HG02970 (cell line): ENCODE data around the gene LILRB4.
"Not testable (repeated sequence)": the region's sequence is repeated elsewhere in the genome, so short reads cannot be mapped to it uniquely, and the experiment has no call there.

Source experiments
- ATAC-seq: cut with Tn5 transposase; IDR thresholded peaks from one replicate; pipeline ENCODE4 v1.9.1; 2021; ENCODE audit warnings: mild to moderate bottlenecking, moderate library complexity, moderate number of reproducible peaks; ENCODE audit not compliant: unreplicated experiment, low FRiP score

The LILRB4 gene

DNA sequence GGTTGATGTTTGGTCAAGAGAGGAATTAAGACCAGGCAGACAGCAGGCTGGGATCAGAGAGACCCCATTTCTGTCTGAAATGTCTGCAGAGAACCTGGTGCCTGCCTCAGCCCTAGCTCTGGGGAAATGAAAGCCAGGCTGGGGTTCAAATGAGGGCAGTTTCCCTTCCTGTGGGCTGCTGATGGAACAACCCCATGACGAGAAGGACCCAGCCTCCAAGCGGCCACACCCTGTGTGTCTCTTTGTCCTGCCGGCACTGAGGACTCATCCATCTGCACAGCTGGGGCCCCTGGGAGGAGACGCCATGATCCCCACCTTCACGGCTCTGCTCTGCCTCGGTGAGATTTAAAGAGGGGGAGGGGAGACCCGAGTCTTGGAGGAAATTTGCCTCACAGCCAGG is at the start of gene LILRB4:
Gene LILRB4, plus strand, starts transcription at position 256 of the 400 bp plus-strand sequence. Its CDS starts 49 bp downstream, at position 305.
- ATAC-seq, result no peak

- ATAC-seq, result no peak
Measured at GRCh38 chr19:54614726-54615125, 48.1 kb upstream of the LILRB4 start.

GRCh38 chr19:54616057-54616456 is 46.7 kb upstream of the LILRB4 start:
- ATAC-seq, result no peak

- peak; percentile 79 for ATAC-seq
Measured at GRCh38 chr19:54616821-54617560, 45.8 kb upstream of the LILRB4 start.

DNA sequence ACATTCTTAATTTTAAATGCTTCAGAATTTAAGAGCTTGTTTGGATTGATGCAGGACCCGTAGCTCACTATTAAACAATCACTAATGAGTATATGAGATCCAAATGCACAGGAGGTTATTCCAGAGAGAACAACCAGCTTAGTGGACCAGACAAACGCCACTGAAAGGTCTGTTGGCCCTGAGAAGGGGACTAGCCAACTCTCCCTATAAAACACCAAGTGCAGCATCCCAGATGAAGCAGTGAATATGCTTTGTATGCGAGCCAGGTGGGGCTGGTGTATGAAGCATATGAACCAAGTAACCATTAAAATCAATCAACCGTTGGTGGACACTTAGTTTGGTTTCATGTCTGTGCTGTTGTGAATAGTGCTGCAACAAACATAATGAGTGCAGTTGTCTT is 42.3 kb upstream of the LILRB4 start:
- ATAC-seq, result no peak

DNA sequence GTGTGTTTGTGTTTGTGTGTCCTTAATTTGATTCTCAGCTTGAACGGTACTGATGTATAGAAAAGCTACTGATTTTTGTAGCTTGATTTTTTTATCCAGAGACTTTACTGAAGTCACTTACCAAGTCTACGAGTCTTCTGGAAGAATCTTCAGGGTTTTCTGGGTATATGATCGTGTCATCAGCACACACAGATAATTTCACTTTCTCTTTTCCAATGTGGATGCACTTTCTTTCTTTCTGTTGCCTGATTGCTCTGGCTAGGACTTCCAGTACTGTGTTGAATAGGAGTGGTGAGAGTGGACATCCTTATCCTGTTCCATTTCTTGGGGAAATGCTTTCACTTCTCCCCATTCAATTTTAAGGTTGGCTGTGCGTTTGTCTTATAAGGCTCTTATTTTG is 40.4 kb upstream of the LILRB4 start:
- ATAC-seq, result no peak

- not testable (repeated sequence) for ATAC-seq
Measured at GRCh38 chr19:54624234-54624633, 38.6 kb upstream of the LILRB4 start.

- ATAC-seq, result not testable (repeated sequence)
Measured at GRCh38 chr19:54624934-54625730, 37.7 kb upstream of the LILRB4 start.

- no peak for ATAC-seq
Measured at GRCh38 chr19:54626757-54627156, 36.0 kb upstream of the LILRB4 start.

DNA sequence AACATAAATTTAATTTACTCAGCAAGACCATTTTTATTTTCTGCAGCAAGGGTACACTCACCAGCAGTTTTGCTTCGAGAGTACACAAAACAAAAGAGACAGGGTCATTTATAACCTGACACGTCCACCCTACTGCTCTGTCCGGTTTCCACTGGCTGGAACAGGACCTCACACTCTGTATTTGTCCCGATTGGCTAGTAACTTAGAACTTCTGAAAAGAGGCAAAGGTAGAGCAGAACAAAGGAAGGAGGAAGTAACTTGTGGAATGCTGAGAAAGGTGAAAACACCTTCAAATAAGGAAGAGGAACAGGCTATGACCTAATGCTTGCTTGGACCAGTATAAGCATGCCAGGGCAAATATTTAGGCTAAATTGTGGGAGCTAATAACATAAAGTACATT is 34.9 kb upstream of the LILRB4 start:
- not testable (repeated sequence) for ATAC-seq

DNA sequence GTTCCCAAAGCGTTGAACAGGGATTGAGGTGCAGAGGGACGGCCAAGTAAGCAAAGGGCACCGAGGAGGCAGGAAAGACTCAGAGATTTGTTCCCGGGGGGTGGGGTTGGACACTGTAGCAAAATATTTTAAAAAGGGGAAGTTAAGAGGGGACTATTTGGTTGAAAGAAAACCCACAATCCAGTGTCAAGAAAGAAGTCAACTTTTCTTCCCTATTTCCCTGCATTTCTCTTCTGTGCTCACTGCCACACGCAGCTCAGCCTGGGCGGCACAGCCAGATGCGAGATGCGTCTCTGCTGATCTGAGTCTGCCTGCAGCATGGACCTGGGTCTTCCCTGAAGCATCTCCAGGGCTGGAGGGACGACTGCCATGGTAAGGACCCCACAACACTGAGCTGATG is 32.5 kb upstream of the LILRB4 start, which contains the start of gene LILRB1:
Gene LILRB1, plus strand, starts transcription at position 223 of the 400 bp plus-strand sequence. CDS start 590 bp downstream, outside the sequence.
- not testable (repeated sequence) for ATAC-seq

- ATAC-seq, result no peak
Measured at GRCh38 chr19:54630782-54631181, 32.0 kb upstream of the LILRB4 start.

DNA sequence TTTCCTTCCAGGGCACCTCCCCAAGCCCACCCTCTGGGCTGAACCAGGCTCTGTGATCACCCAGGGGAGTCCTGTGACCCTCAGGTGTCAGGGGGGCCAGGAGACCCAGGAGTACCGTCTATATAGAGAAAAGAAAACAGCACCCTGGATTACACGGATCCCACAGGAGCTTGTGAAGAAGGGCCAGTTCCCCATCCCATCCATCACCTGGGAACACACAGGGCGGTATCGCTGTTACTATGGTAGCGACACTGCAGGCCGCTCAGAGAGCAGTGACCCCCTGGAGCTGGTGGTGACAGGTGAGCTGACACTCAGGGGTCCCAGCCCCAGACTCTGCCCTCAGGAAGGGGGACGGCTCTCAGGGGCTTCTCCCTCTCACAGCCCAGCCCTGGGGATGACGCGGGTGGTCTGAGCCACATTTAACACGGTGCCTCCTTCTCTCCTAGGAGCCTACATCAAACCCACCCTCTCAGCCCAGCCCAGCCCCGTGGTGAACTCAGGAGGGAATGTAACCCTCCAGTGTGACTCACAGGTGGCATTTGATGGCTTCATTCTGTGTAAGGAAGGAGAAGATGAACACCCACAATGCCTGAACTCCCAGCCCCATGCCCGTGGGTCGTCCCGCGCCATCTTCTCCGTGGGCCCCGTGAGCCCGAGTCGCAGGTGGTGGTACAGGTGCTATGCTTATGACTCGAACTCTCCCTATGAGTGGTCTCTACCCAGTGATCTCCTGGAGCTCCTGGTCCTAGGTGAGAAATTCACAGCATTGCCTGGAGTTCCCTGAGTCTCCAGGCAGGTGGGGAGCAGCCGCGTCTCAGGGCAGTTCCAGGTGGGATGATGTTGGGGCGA is 31.1 kb upstream of the LILRB4 start:
- ATAC-seq, result not testable (repeated sequence)

DNA sequence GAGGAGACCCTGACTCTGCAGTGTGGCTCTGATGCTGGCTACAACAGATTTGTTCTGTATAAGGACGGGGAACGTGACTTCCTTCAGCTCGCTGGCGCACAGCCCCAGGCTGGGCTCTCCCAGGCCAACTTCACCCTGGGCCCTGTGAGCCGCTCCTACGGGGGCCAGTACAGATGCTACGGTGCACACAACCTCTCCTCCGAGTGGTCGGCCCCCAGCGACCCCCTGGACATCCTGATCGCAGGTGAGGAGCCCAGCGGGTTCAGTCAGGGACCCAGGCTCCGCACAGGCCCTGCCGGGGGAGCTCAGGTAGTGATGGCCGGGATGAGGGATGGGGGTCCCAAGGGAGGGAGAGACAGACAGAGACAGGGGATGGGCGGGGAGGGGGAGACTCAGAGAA is 30.3 kb upstream of the LILRB4 start:
- not testable (repeated sequence) for ATAC-seq

- ATAC-seq, result no peak
Measured at GRCh38 chr19:54633401-54633800, 29.4 kb upstream of the LILRB4 start.

GRCh38 chr19:54636081-54636480 is 26.7 kb upstream of the LILRB4 start:
- not testable (repeated sequence) for ATAC-seq

DNA sequence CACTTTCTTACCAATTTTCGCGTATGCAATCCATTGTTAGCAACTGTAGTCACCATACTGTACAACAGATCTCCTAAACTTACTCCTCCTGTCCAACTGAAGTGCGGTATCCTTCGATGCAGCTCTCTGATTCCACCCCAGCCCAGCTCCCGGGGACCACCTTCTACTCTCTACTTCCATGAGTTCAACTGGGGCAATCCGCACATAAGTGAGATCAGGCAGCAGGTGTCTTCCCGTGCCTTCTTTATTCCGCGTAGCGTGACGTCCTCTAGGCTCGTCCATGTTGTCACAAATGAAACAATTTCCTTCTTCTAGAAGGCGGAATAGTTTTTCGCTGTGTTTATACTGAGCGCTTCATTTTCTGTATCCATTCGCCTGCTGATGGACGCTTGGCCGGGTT is 24.1 kb upstream of the LILRB4 start:
- no peak for ATAC-seq

GRCh38 chr19:54642953-54643352 is 19.8 kb upstream of the LILRB4 start:
- ATAC-seq, result not testable (repeated sequence)

- not testable (repeated sequence) for ATAC-seq
Measured at GRCh38 chr19:54643583-54643982, 19.2 kb upstream of the LILRB4 start.

GRCh38 chr19:54644056-54644455 is 18.7 kb upstream of the LILRB4 start:
- no peak for ATAC-seq
